PC-3 (cell line): ENCODE data around the gene OR10R2.

Source experiments
- CTCF ChIP-seq: fragments of 300-600 bp; sonication (generic); conservative IDR thresholded peaks from 2 replicates; pipeline ENCODE4 v1.5.1; 2017; ENCODE audit warnings: antibody characterized with exemption, low read depth, mild to moderate bottlenecking, low read length
- EZH2 ChIP-seq: fragments of 300-600 bp; sonication (generic); IDR thresholded peaks from one replicate; pipeline ENCODE4 v1.6.1; 2017; ENCODE audit warnings: antibody characterized with exemption, mild to moderate bottlenecking, low read length; ENCODE audit not compliant: unreplicated experiment
- EZH2phosphoT487 ChIP-seq: fragments of 300-600 bp; sonication (generic); IDR thresholded peaks from 2 replicates; pipeline ENCODE4 v1.6.1; 2018; ENCODE audit warnings: mild to moderate bottlenecking, antibody characterized with exemption, low read length, borderline replicate concordance

GRCh38 chr1:158521666-158522058, 49.6 kb downstream of the OR10R2 start:
- TF ChIP-seq CTCF = no peak
- TF ChIP-seq EZH2phosphoT487 = no peak
- TF ChIP-seq EZH2 = no peak
